ENCODE results near the gene ITGA1. TPM values are rescaled to one million over a fixed set of nuclear protein-coding genes. Genes with fewer than 3 reads are reported as not detected.
A peak's percentile ranks its signal among the peaks of the same experiment; 100 is the strongest.

Gene ITGA1
- total and polyA plus RNA-seq, 2 of the 13 experiments (the other 11 are each of a cell fraction or from before 2014, with no cell fraction given), result 23.1 to 28.6 TPM

GRCh38 chr5:52786949-52787599, 642 bp upstream of the ITGA1 start (continued):
- TF ChIP-seq ZEB1 (IDR thresholded peaks at IDR 0.05; ENCODE audit: insufficient replicate concordance, low read depth) (peak; percentile 93), FOSL2 (CRISPR knock-in tag; IDR thresholded peaks at IDR 0.05) (peak; percentile 27; the same call in 1 of the 2 replicates), ZNF484 (CRISPR knock-in tag; IDR thresholded peaks at IDR 0.05; ENCODE audit: borderline replicate concordance, low read depth) (no peak), ZNF275 (CRISPR knock-in tag; IDR thresholded peaks at IDR 0.05; ENCODE audit: borderline replicate concordance) (no peak), ZFP1 (CRISPR knock-in tag; IDR thresholded peaks at IDR 0.05) (no peak), MEF2D (CRISPR knock-in tag; IDR thresholded peaks at IDR 0.05) (no peak), ZNF512B (CRISPR knock-in tag; IDR thresholded peaks at IDR 0.05; ENCODE audit: borderline replicate concordance) (no peak), TGIF2 (CRISPR knock-in tag; IDR thresholded peaks at IDR 0.05) (no peak), ZNF17 (CRISPR knock-in tag; IDR thresholded peaks at IDR 0.05) (no peak), MTA3 (CRISPR knock-in tag; IDR thresholded peaks at IDR 0.05) (no peak), HNF4A (CRISPR knock-in tag; IDR thresholded peaks at IDR 0.05) (no peak), HMGXB4 (CRISPR knock-in tag; IDR thresholded peaks at IDR 0.05; ENCODE audit: borderline replicate concordance in 1 of 2, low read depth in 1 of 2) (peak in 1 of 2 experiments; percentile 73; a peak in 1 of 4 replicates), SIN3B (IDR thresholded peaks at IDR 0.05; ENCODE audit: low read length) (no peak), ZNF446 (CRISPR knock-in tag; IDR thresholded peaks at IDR 0.05) (no peak), ZSCAN22 (CRISPR knock-in tag; IDR thresholded peaks at IDR 0.05) (no peak)
- TF ChIP-seq, protein P1, sequence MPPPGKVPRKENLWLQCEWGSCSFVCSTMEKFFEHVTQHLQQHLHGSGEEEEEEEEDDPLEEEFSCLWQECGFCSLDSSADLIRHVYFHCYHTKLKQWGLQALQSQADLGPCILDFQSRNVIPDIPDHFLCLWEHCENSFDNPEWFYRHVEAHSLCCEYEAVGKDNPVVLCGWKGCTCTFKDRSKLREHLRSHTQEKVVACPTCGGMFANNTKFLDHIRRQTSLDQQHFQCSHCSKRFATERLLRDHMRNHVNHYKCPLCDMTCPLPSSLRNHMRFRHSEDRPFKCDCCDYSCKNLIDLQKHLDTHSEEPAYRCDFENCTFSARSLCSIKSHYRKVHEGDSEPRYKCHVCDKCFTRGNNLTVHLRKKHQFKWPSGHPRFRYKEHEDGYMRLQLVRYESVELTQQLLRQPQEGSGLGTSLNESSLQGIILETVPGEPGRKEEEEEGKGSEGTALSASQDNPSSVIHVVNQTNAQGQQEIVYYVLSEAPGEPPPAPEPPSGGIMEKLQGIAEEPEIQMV (CRISPR knock-in tag; IDR thresholded peaks at IDR 0.05; ENCODE audit: low read depth), result 0 out of 2 replicates have a peak, but pooled peaks have one; percentile 55

All from HepG2 (cell line).